Endothelial cell of umbilical vein (primary cell): ENCODE measurements around the gene MCEMP1. TPM values are rescaled to one million over a fixed set of nuclear protein-coding genes. Genes with fewer than 3 reads are reported as not detected.

Experiments used
- BruUV-seq: library from RNA; stranded (reverse); fragments of 400-500 nt; replicated peaks from 2 replicates; lab custom pipeline; 2021; lab: Mats Ljungman, UMichigan
- CTCF ChIA-PET: fragments of 300-600, 350-600 bp; sonication (Branson Sonifier 250); formaldehyde crosslinking; loops from one replicate; lab custom pipeline; 2021; ENCODE audit warnings: antibody characterized with exemption, inconsistent platforms; lab: Charles Lee
- POLR2A ChIA-PET: fragments of 300-600, 350-600 bp; sonication (Branson Sonifier 250); formaldehyde crosslinking; loops from one replicate; lab custom pipeline; 2021; ENCODE audit warnings: antibody characterized with exemption, inconsistent platforms; lab: Charles Lee
- DNase-seq: peaks from one replicate; pipeline ENCODE4 v3.0.0-alpha.2; 2011; ENCODE audit warnings: low read depth, low spot score
- FAIRE-seq: peaks from 2 replicates; lab custom pipeline; 2011; peaks lifted over from hg19 to GRCh38; lab: Jason Lieb, UNC
- H2AFZ ChIP-seq: 2 replicates; pipeline ENCODE4 v1.6.0; 2012; ENCODE audit warnings: low read depth, low read length, control low read depth, inconsistent platforms
- H3K27ac ChIP-seq: 2 replicates; pipeline ENCODE4 v1.5.1; 2011; ENCODE audit warnings: low read depth, mild to moderate bottlenecking, control low read depth, low read length, moderate library complexity; ENCODE audit not compliant: insufficient read depth
- H3K27me3 ChIP-seq, 2 experiments: 2 replicates each; pipeline versions ENCODE4 v1.6.0 to v1.6.1; 2011; ENCODE audit warnings: low read length in 2 of 2, mixed read lengths in 1 of 2; ENCODE audit not compliant: control insufficient read depth in 2 of 2, insufficient read depth in 2 of 2
- H3K36me3 ChIP-seq, 2 experiments: 2 replicates in 1 of 2; 3 replicates in 1 of 2; pipeline ENCODE4 v1.5.1; 2011; ENCODE audit warnings: low read length in 2 of 2, mild to moderate bottlenecking in 1 of 2, moderate library complexity in 1 of 2; ENCODE audit not compliant: control insufficient read depth in 2 of 2, insufficient read depth in 2 of 2; ENCODE audit errors: extremely low read depth in 1 of 2
- H3K4me1 ChIP-seq: 3 replicates; pipeline ENCODE4 v1.5.1; 2011; ENCODE audit warnings: mild to moderate bottlenecking, low read length; ENCODE audit not compliant: control insufficient read depth, insufficient read depth; ENCODE audit errors: extremely low read depth
- H3K4me2 ChIP-seq: 2 replicates; pipeline ENCODE4 v1.6.1; 2011; ENCODE audit warnings: low read length, control low read depth, mixed read lengths; ENCODE audit not compliant: insufficient read depth
- H3K4me3 ChIP-seq, 3 experiments: fragments of 200-600 bp in 1 of 3; sonication (generic), shearing (Covaris generic) in 1 of 3; replicated peaks in 1 of 3; 2 replicates each; pipeline ENCODE4 v1.5.1; 2011 to 2016; ENCODE audit warnings: control low read depth in 3 of 3, low read length in 3 of 3, mild to moderate bottlenecking in 2 of 3, inconsistent platforms in 1 of 3, low read depth in 1 of 3, moderate library complexity in 1 of 3; ENCODE audit not compliant: insufficient read depth in 1 of 3
- H3K79me2 ChIP-seq: 2 replicates; pipeline ENCODE4 v1.6.0; 2012; ENCODE audit warnings: low read length, inconsistent platforms; ENCODE audit not compliant: control insufficient read depth, insufficient read depth
- H3K9ac ChIP-seq: replicated peaks from 2 replicates; pipeline ENCODE3; 2011; ENCODE audit warnings: low read length, control low read depth; ENCODE audit not compliant: insufficient read depth; ENCODE audit errors: extremely low read depth
- H3K9me1 ChIP-seq: replicated peaks from 3 replicates; pipeline ENCODE4 v1.6.0; 2011; ENCODE audit warnings: mild to moderate bottlenecking, low read length; ENCODE audit not compliant: control insufficient read depth, insufficient read depth; ENCODE audit errors: extremely low read depth
- H3K9me3 ChIP-seq: replicated peaks from 2 replicates; pipeline ENCODE4 v1.5.1; 2012; ENCODE audit warnings: low read length, inconsistent platforms; ENCODE audit not compliant: control insufficient read depth, insufficient read depth
- H4K20me1 ChIP-seq: replicated peaks from 2 replicates; pipeline ENCODE3; 2011; ENCODE audit warnings: mild to moderate bottlenecking, low read length; ENCODE audit not compliant: control insufficient read depth, insufficient read depth; ENCODE audit errors: extremely low read depth
- FOS ChIP-seq: IDR thresholded peaks from 2 replicates; pipeline ENCODE4 v1.6.1; 2011; ENCODE audit warnings: mild to moderate bottlenecking, low read length, moderate library complexity, borderline replicate concordance; ENCODE audit not compliant: insufficient read depth
- MYC ChIP-seq: IDR thresholded peaks from one replicate; pipeline ENCODE4 v1.6.1; 2011; ENCODE audit warnings: mild to moderate bottlenecking, low read depth, low read length
- POLR2A ChIP-seq: IDR thresholded peaks from 2 replicates; pipeline ENCODE4 v1.6.1; 2012; ENCODE audit warnings: low read depth, mild to moderate bottlenecking, control low read depth, low read length
- POLR2AphosphoS5 ChIP-seq: IDR thresholded peaks from 2 replicates; pipeline ENCODE4 v1.6.1; 2012; ENCODE audit warnings: low read depth, mild to moderate bottlenecking, control low read depth, low read length, moderate library complexity; ENCODE audit not compliant: insufficient read depth
- dilution Hi-C: fragments of 300-500 bp; cut with MboI; formaldehyde crosslinking; loops from one replicate; pipeline ENCODE4 v1.15.0; 2019; ENCODE audit warnings: low sequenced_read_pairs; ENCODE audit not compliant: extremely low pct_ligation_motif_present
- intact Hi-C: fragments of 100-400 bp; cut with micrococcal nuclease; formaldehyde crosslinking; loops from one replicate; pipeline ENCODE4 v1.10.0; 2022
- polyA plus RNA-seq, 4 experiments: library from polyadenylated mRNA; depleted of rRNA in 3 of 4; stranded (reverse) in 3 of 4; unstranded in 1 of 4; fragments of >200 nt; gene quantifications; 2 replicates each; pipeline versions ENCODE4 v1.2.1 to v1.2.3, GENCODE V29; 2011 to 2012; ENCODE audit warnings: missing spikeins in 1 of 4
- total RNA-seq: library from RNA; stranded (reverse); gene quantifications from 2 replicates; pipeline ENCODE4 v1.2.3, GENCODE V29; 2021
- TF ChIP-seq, protein P1 (sequence below): IDR thresholded peaks from 2 replicates; pipeline ENCODE4 v1.6.1; 2011; ENCODE audit not compliant: insufficient read depth, insufficient read length
- TF ChIP-seq, protein P2 (sequence below), 2 donors: IDR thresholded peaks; 1 replicate in 1 of 2; 2 replicates in 1 of 2; pipeline ENCODE4 v1.5.1; 2011; ENCODE audit warnings: low read length in 2 of 2, mild to moderate bottlenecking in 2 of 2, moderate library complexity in 2 of 2, control low read depth in 1 of 2, inconsistent platforms in 1 of 2, low read depth in 1 of 2; ENCODE audit not compliant: insufficient read depth in 1 of 2; ENCODE audit errors: extremely low read depth in 1 of 2

Gene MCEMP1
- total and polyA plus RNA-seq, 2 donors (not counting 3 experiments of a cell fraction or from before 2014, with no cell fraction given): not detected

DNA sequence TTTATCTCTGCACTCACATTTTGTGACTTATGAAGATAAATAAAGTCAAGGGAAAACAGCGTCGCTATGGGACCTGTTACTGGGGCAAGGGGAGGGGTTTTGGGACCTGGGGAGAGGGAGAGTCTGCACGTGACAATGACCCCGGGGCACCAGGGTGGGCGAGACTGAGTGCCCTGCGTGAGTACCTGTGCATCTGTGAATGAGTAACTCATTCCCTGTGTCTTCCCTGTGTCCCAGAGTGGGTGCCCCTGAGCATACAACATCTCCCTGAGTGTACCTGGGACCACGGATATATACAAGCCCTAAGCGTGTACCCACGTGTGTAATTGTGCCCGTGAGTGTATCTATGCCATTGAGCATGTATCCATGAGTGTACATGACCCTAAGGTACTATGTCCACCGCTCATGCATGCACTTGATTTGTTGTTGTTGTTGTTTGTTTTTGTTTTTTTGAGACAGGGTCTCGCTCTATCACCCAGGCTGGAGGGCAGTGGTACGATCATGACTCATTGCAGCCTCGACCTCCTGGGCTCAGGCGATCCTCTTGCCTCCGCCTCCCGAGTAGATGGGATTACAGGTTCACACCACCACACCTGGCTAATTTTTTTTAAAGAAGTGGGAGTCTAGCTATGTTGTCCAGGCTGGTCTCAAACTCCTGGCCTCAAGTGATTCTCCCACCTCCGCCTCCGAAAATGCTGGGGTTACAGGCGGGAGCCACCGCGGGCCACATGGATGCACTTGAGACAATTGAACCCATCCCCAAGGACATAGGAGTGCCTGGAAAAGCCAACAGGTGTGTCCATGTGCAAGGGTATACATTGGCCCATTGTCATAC is 3.1 kb downstream of the MCEMP1 start:
- Histone ChIP-seq H3K9ac (no peak overlapping the region), H3K27ac (no peak overlapping the region), H3K79me2 (peaks cover 21% of the 10 kb centered on the region), H3K4me1 (peaks cover 7% of the 10 kb centered on the region), H3K36me3 (peaks cover 0 to 3% of the 10 kb centered on the region in 2 experiments), H2AFZ (peak overlapping the region; percentile 60), H3K4me2 (peak overlapping the region; percentile 7), H3K9me3 (no peaks in the 10 kb centered on the region), H3K27me3 (peaks cover 2 to 3% of the 10 kb centered on the region in 2 experiments), H4K20me1 (no peaks in the 10 kb centered on the region), H3K9me1 (no peaks in the 10 kb centered on the region), H3K4me3 (peak overlapping the region in 1 of 3 experiments; percentile 100)
- BruUV-seq: no TSS peak
- DNase-seq (no peak), FAIRE-seq (peak; percentile 31)
- dilution Hi-C loops: no loop called here
- ChIA-PET POLR2A (no interaction called here), CTCF (interaction anchor here (0.8 to 2.5 kb wide), 22 partner anchors 10 to 578 kb away, joined by 3 to 137 read pairs (median 8); partner anchors contain the start of genes MAP2K7 and RETN)
- TF ChIP-seq, protein P1, sequence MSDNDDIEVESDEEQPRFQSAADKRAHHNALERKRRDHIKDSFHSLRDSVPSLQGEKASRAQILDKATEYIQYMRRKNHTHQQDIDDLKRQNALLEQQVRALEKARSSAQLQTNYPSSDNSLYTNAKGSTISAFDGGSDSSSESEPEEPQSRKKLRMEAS: no peak
- no peak for TF ChIP-seq FOS
- intact Hi-C loops: loop anchor here (1.0 to 5.0 kb wide), 7 partner anchors 28 to 326 kb away; partner anchors contain the start of genes PET100, SNAPC2 and XAB2

DNA sequence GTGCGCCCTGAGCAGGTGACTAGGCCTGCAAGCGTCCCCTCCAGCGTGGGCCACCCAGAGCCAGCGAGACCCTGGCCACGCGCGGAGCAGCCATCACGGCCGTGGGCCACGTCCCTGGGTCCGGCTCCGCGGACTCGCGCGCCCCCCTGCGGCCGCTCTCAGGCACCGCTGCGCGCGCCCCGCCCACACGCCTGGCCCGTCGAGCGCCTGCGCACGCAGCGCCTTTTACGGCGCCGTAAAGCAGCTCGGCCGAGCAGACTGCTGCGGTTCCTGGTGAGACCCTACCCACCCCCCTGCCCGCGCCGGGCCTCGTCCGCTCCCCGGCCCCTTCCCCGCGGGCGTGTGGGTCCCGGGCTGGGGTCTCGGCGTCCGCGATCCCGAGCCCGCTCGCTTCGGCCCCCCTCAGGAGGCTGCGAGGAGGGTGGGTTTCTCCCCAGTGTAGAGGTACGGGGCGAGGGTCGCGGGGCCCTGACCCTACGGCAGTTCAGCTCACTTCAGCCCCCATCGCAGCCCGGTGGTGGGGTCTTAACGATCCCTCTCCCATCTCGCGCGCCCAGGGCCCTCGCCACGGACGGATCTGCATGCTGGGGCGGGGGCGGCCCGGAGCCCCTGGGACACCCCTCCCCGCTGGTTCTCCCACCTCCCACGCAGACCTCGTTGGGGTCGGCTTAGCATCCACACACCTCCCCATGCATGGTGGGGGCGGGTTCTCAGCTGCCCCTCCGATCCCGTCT is 3.9 kb downstream of the MCEMP1 start, which contains the start of gene TRAPPC5:
Gene TRAPPC5, plus strand, starts transcription at position 228 of the 734 bp plus-strand sequence. CDS start 1,421 bp downstream, outside the sequence.
- peak within 1 kb of the TSS; percentile 65 for H3K27ac ChIP-seq
- peaks cover 0 to 3% of the 10 kb centered on the region in 2 experiments for H3K36me3 ChIP-seq
- peak within 1 kb of the TSS; percentile 92 for H3K9ac ChIP-seq
- no TSS peak for BruUV-seq
- peaks cover 2% of the 10 kb centered on the region in 2 experiments for H3K27me3 ChIP-seq
- H3K4me1 ChIP-seq: peaks cover 7% of the 10 kb centered on the region
- no peaks in the 10 kb centered on the region for H3K9me1 ChIP-seq
- H3K4me2 ChIP-seq: peak within 1 kb of the TSS; percentile 65
- ChIA-PET POLR2A (no interaction called here), CTCF (interaction anchor here (0.6 to 2.5 kb wide), 60 partner anchors 10 to 581 kb away, joined by 3 to 137 read pairs (median 4); partner anchors contain the start of genes CLEC4G, LRRC8E, MAP2K7 and MCOLN1)
- H3K9me3 ChIP-seq: no peaks in the 10 kb centered on the region
- no peaks in the 10 kb centered on the region for H4K20me1 ChIP-seq
- FAIRE-seq (peak; percentile 82), DNase-seq (peak; percentile 83)
- H2AFZ ChIP-seq: peak within 1 kb of the TSS; percentile 60
- TF ChIP-seq, protein P2, sequence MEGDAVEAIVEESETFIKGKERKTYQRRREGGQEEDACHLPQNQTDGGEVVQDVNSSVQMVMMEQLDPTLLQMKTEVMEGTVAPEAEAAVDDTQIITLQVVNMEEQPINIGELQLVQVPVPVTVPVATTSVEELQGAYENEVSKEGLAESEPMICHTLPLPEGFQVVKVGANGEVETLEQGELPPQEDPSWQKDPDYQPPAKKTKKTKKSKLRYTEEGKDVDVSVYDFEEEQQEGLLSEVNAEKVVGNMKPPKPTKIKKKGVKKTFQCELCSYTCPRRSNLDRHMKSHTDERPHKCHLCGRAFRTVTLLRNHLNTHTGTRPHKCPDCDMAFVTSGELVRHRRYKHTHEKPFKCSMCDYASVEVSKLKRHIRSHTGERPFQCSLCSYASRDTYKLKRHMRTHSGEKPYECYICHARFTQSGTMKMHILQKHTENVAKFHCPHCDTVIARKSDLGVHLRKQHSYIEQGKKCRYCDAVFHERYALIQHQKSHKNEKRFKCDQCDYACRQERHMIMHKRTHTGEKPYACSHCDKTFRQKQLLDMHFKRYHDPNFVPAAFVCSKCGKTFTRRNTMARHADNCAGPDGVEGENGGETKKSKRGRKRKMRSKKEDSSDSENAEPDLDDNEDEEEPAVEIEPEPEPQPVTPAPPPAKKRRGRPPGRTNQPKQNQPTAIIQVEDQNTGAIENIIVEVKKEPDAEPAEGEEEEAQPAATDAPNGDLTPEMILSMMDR (IDR thresholded peaks at IDR 0.05; ENCODE audit: extremely low read depth in 1 of 2, insufficient read depth in 1 of 2, low read depth in 1 of 2, low read length in 2 of 2): peak; percentile 75 to 98
- TF ChIP-seq POLR2A (peak; percentile 67), POLR2AphosphoS5 (peak; percentile 77), FOS (no peak), MYC (no peak)
- TF ChIP-seq, protein P1: no peak
- peak within 1 kb of the TSS; percentile 72 to 100 (median 79) for H3K4me3 ChIP-seq
- intact Hi-C loops: loop anchor here (1.0 to 5.0 kb wide), 8 partner anchors 28 to 326 kb away; partner anchors contain the start of genes PET100, SNAPC2 and XAB2
- dilution Hi-C loops: no loop called here
- H3K79me2 ChIP-seq: peaks cover 21% of the 10 kb centered on the region
